Stomach (tissue), 9 donors: Measurements from ENCODE around the gene AKAP9. TPM values are rescaled to one million over a fixed set of nuclear protein-coding genes. Genes with fewer than 3 reads are reported as not detected.
A peak's percentile ranks its signal among the peaks of the same experiment; 100 is the strongest.

Source experiments
- DNase-seq, 2 donors: peaks; one replicate each; pipeline versions ENCODE4 v3.0.0 to v3.0.0-alpha.2; 2013 to 2019
- H3K27ac ChIP-seq, 5 donors: fragments of 200-600 bp in 4 of 5; sonication (generic) in 4 of 5; one replicate each; pipeline ENCODE4 v1.5.1; 2013 to 2019; ENCODE audit warnings: mild to moderate bottlenecking in 1 of 5, moderate library complexity in 1 of 5
- H3K27me3 ChIP-seq, 3 donors: fragments of 200-600 bp; sonication (generic); one replicate each; pipeline ENCODE4 v1.5.1; 2017 to 2019; ENCODE audit warnings: mixed run types in 1 of 3
- H3K36me3 ChIP-seq, 4 donors: fragments of 200-600 bp; sonication (generic); 1 replicate in 3 of 4; 2 replicates in 1 of 4; pipeline ENCODE4 v1.5.1; 2016 to 2019
- H3K4me1 ChIP-seq, 4 donors: fragments of 200-600 bp; sonication (generic); one replicate each; pipeline ENCODE4 v1.5.1; 2016 to 2019
- H3K4me3 ChIP-seq, 4 donors: fragments of 200-600 bp; sonication (generic) in 3 of 4; one replicate each; pipeline ENCODE4 v1.5.1; 2016 to 2019; ENCODE audit warnings: mild to moderate bottlenecking in 1 of 4
- H3K9me3 ChIP-seq, 4 donors: fragments of 200-600 bp; sonication (generic); one replicate each; pipeline ENCODE4 v1.5.1; 2016 to 2019
- EP300 ChIP-seq: sonication (generic); formaldehyde crosslinking; IDR thresholded peaks from one replicate; pipeline ENCODE4 v1.6.1; 2017; ENCODE audit warnings: antibody characterized with exemption
- POLR2A ChIP-seq, 4 donors: fragments of 450-650 bp; IDR thresholded peaks; one replicate each; pipeline ENCODE4 v1.6.1; 2016; ENCODE audit warnings: antibody characterized with exemption in 4 of 4, control low read depth in 2 of 4, mild to moderate bottlenecking in 1 of 4, moderate library complexity in 1 of 4
- POLR2AphosphoS5 ChIP-seq, 3 donors: sonication (generic); formaldehyde crosslinking; IDR thresholded peaks; one replicate each; pipeline ENCODE4 v1.6.1; 2016; ENCODE audit warnings: antibody characterized with exemption in 3 of 3
- WGBS, 5 donors: extraction: QIAGEN DNeasy Blood & Tissue Kit in 3 of 5; methylation state at CpG; one replicate each; pipeline versions ENCODE4 v1.1.5 to v1.1.7; 2013 to 2018; 5-methylcytosine and 5-hydroxymethylcytosine counted together
- intact Hi-C: fragments of 100-400 bp; cut with DNase I; formaldehyde crosslinking; loops from one replicate; pipeline ENCODE4 v1.15.1; 2023; ENCODE audit warnings: low total_unique reads
- polyA plus RNA-seq, 3 donors: library from polyadenylated mRNA; stranded (reverse); fragments of 200-250 nt; gene quantifications; one replicate each; pipeline ENCODE4 v1.2.3, GENCODE V29; 2013
- total RNA-seq, 5 donors: library from RNA; depleted of rRNA; stranded (reverse); fragments of >200 nt; gene quantifications; one replicate each; pipeline versions ENCODE4 v1.1.0 to v1.2.3, GENCODE V29; 2014 to 2016
- TF ChIP-seq, protein P1 (sequence below), 7 experiments: fragments of 450-650 bp in 4 of 7; fragments of 200-600 bp in 3 of 7; sonication (generic) in 3 of 7; IDR thresholded peaks; one replicate each; pipeline ENCODE4 v1.5.1; 2016 to 2019; ENCODE audit warnings: antibody characterized with exemption in 7 of 7, control low read depth in 2 of 7, mild to moderate bottlenecking in 1 of 7
- donor health status: healthy with polysubstance abuse.
- donor health status: Bipolar disorder and iron deficiency.
- donor health status: healthy.

The AKAP9 gene
- total and polyA plus RNA-seq, 8 donors, result 5.7 to 149 (median 113) TPM

GRCh38 chr7:92051655-92052054 is 111.0 kb downstream of the AKAP9 start:
- DNase-seq, result no peak
- Histone ChIP-seq H3K27ac (no peak overlapping the region), H3K4me3 (no peak overlapping the region), H3K9me3 (no peaks in the 10 kb centered on the region), H3K4me1 (peaks cover 0 to 36% (median 11%) of the 10 kb centered on the region in 4 donors), H3K36me3 (peaks cover 9 to 61% (median 45%) of the 10 kb centered on the region in 4 donors), H3K27me3 (no peaks in the 10 kb centered on the region)
- intact Hi-C loops, result no loop called here
- TF ChIP-seq, protein P1, sequence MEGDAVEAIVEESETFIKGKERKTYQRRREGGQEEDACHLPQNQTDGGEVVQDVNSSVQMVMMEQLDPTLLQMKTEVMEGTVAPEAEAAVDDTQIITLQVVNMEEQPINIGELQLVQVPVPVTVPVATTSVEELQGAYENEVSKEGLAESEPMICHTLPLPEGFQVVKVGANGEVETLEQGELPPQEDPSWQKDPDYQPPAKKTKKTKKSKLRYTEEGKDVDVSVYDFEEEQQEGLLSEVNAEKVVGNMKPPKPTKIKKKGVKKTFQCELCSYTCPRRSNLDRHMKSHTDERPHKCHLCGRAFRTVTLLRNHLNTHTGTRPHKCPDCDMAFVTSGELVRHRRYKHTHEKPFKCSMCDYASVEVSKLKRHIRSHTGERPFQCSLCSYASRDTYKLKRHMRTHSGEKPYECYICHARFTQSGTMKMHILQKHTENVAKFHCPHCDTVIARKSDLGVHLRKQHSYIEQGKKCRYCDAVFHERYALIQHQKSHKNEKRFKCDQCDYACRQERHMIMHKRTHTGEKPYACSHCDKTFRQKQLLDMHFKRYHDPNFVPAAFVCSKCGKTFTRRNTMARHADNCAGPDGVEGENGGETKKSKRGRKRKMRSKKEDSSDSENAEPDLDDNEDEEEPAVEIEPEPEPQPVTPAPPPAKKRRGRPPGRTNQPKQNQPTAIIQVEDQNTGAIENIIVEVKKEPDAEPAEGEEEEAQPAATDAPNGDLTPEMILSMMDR (IDR thresholded peaks at IDR 0.05), result no peak
- TF ChIP-seq EP300 (no peak), POLR2AphosphoS5 (IDR thresholded peaks at IDR 0.05) (no peak), POLR2A (IDR thresholded peaks at IDR 0.05) (no peak)

GRCh38 chr7:92052159-92052558 is 111.5 kb downstream of the AKAP9 start:
- H3K9me3 ChIP-seq, result no peaks in the 10 kb centered on the region
- TF ChIP-seq POLR2A (IDR thresholded peaks at IDR 0.05), result no peak
- no peak for TF ChIP-seq EP300
- TF ChIP-seq POLR2AphosphoS5 (IDR thresholded peaks at IDR 0.05), result no peak
- TF ChIP-seq, protein P1 (IDR thresholded peaks at IDR 0.05), result no peak
- H3K4me3 ChIP-seq, result no peak overlapping the region
- peaks cover 8 to 56% (median 40%) of the 10 kb centered on the region in 4 donors for H3K36me3 ChIP-seq
- DNase-seq, result no peak
- H3K27me3 ChIP-seq, result no peaks in the 10 kb centered on the region
- no peak overlapping the region for H3K27ac ChIP-seq
- 82 to 92% (median 88%) methylated on average over 2 of the region's 2 CpGs for WGBS, 5 donors
- peaks cover 1 to 41% (median 14%) of the 10 kb centered on the region in 4 donors for H3K4me1 ChIP-seq
- intact Hi-C loops, result no loop called here

DNA sequence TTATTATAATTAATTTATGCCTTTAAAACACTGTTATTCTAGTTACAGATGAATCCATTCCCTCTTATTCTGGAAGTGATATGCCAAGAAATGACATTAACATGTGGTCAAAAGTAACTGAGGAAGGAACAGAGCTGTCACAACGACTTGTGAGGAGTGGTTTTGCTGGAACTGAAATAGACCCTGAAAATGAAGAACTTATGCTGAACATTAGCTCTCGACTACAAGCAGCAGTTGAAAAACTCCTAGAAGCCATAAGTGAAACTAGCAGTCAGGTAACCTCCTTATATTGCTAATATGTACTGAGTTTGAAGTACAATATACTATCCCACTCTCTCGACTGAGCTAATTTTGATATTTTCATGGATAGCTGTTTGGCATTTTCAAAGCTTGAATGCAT is 112.0 kb downstream of the AKAP9 start:
- WGBS, 5 donors, result 48 to 64% (median 57%) methylated on average over 3 of the region's 3 CpGs
- Histone ChIP-seq H3K4me3 (no peak overlapping the region), H3K27me3 (no peaks in the 10 kb centered on the region), H3K9me3 (no peaks in the 10 kb centered on the region), H3K36me3 (peaks cover 4 to 51% (median 36%) of the 10 kb centered on the region in 4 donors), H3K27ac (no peak overlapping the region), H3K4me1 (peaks cover 6 to 46% (median 18%) of the 10 kb centered on the region in 4 donors)
- intact Hi-C loops, result no loop called here
- DNase-seq, result no peak
- TF ChIP-seq EP300, result no peak
- TF ChIP-seq, protein P1 (IDR thresholded peaks at IDR 0.05), result no peak
- no peak for TF ChIP-seq POLR2A (IDR thresholded peaks at IDR 0.05)
- TF ChIP-seq POLR2AphosphoS5 (IDR thresholded peaks at IDR 0.05), result no peak

GRCh38 chr7:92053312-92053711 is 112.7 kb downstream of the AKAP9 start:
- Histone ChIP-seq H3K9me3 (no peaks in the 10 kb centered on the region), H3K27me3 (no peaks in the 10 kb centered on the region), H3K4me3 (no peak overlapping the region), H3K27ac (peak overlapping the region in 1 of 5 donors; percentile 42), H3K4me1 (peaks cover 13 to 53% (median 24%) of the 10 kb centered on the region in 4 donors), H3K36me3 (peaks cover 4 to 47% (median 35%) of the 10 kb centered on the region in 4 donors)
- intact Hi-C loops, result no loop called here
- 46 to 54% (median 49%) methylated on average over 2 of the region's 2 CpGs for WGBS, 5 donors
- DNase-seq, result no peak
- TF ChIP-seq POLR2A (IDR thresholded peaks at IDR 0.05) (no peak), POLR2AphosphoS5 (IDR thresholded peaks at IDR 0.05) (no peak), EP300 (no peak)
- TF ChIP-seq, protein P1 (IDR thresholded peaks at IDR 0.05), result no peak
